IPS-11a (cell line): ENCODE data around the gene ZFP90.
"Not testable (repeated sequence)": the region's sequence is repeated elsewhere in the genome, so short reads cannot be mapped to it uniquely, and the experiment has no call there.

ENCODE experiments used
- H3K4me3 ChIP-seq: one replicate; pipeline ENCODE4 v1.5.1; 2013; ENCODE audit warnings: low read depth, low read length, control low read depth

Gene ZFP90

DNA sequence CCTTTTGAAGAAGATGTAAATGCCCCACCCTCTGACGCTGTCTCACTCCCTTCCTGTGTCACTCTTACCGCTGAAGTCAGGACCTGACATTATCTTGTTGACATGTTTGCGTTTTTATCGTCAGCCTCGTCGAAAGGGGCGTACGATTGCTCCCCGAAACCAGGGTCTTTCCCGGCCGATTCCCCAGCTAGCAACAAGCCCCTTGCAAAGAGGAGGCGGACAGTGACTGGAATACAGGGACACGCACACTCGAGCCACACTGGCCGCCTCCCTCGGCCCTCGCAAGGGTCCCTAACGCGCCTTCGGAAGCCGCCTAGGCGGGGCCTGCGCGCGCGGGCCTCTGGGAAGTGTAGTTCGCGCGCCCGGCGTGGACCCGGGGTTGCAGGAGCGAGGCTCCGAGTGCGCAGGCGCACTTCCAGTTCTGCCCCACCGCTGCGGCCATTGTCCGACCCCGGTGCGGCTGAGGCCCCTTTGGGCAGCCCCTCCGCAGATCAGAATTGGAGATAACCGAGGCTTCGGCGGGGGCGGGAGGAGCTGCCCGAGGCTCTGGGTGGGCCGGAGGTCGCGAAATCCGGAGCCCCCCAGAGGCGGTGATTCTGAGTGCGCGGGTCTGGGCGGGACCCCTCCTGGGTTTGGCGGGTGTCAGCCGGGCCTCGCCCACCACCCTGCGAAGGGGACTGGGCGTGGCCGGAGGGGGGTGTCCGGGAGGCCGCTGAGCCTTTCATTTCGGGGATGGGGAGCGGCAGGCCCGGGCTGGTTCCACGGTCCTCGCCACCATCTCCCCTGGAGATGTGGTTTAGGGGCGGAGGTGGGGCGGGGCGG is at the start of gene ZFP90:
TSS of gene ZFP90 (plus strand) at position 412 of the 822 bp plus-strand sequence. CDS start 502 bp downstream, outside the sequence.
- peak within 1 kb of the TSS; percentile 83 for H3K4me3 ChIP-seq

GRCh38 chr16:68490358-68490757 is 48.7 kb upstream of the ZFP90 start:
- no peak overlapping the region for H3K4me3 ChIP-seq

DNA sequence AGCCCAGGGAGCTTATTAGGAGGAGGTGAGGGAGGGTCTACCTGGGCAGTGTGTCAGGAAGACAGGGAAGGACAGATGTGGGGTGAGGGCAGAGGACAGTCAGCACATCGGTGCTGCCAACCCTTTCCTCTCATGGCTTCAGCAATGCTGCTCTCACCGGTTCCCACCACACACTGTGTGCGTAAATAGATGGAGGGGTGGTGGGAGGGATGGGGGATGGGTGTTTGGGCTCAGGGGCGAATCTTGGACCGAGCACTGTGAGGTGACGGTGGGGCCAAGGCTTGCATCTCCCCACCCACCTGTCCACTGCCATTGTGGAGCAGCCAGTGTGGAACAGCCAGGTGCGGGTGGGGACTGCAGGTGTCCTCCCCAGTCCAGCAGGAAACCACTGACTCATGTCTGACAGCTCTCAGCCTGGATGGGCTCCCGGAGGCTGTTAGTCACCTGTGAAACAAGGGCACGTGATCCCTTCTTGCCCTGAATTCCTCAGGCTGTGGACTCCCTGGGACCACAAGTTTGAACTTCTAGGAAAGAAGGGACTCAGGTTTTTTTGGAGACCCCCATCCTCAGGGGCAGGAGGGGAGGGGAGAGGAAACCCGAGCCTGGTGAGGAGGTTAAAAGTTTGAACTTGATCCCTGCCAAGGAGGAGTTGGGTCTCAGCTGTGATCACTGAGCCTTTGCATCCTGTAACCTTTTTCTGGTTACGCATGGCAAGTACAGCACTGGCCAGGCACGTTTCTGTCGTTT is 48.1 kb upstream of the ZFP90 start:
- no peak overlapping the region for H3K4me3 ChIP-seq

DNA sequence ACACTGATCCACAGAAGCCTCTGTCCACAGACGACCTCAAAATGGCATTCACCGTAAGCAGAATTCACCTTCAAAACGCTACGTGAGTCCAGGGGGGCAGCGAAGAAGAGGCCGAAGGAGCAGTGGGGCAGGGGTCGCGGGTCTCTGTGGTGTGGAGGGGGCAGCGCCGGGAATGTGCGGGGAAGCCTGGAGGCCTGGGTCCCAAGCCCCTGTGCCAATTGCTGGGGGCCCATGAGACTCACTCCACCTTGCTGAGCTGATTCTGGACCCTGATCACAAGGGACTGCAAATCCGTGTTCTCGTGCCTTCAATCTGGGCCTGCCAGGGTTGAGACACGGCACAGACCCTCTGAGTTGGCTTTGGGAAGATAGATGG is 47.5 kb upstream of the ZFP90 start:
- H3K4me3 ChIP-seq, result no peak overlapping the region

- H3K4me3 ChIP-seq, result no peak overlapping the region
Measured at GRCh38 chr16:68492151-68492542, 46.9 kb upstream of the ZFP90 start.

DNA sequence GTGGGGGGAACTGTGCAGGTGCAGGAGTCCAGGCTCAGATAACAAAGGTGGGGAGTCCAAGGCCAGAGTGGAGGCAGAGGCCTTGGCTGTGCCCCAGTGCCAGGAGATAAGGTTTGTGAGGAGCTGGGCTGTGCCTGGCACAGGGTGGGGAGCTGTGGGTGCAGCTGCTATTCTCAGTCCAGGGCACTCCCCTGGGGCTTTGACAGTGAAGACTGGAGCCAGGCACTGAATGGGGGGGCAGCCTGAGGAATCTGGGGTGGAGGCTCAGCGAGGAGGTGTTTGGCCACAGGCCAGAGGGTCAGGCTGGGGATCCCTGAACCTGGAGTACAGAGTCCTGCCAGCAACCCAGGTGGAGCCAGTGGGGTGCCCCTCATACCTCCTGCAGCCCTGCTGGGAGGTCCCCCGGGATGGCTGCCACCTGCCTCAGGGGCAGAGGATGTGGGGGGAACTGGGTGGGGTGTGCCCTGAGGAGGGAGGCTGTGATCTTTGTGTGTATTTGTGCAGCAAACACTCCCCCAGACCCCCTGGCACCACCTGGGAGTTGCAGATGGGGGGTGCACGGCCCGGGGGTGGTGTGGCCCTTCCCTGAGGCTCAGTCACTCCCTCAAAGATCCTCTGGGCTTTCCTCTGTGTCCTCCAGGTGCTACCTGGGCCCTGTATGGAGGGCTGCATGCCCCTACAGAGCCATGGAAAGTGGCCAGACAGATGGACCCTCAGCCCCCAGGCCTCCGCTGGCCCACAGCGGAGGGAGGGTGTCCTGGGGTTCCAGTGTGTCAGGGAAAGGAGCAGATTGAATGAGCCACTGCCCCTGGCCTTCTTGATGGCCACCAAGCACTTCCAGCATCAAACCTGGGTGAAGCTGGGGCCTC is 46.3 kb upstream of the ZFP90 start:
- no peak overlapping the region for H3K4me3 ChIP-seq

DNA sequence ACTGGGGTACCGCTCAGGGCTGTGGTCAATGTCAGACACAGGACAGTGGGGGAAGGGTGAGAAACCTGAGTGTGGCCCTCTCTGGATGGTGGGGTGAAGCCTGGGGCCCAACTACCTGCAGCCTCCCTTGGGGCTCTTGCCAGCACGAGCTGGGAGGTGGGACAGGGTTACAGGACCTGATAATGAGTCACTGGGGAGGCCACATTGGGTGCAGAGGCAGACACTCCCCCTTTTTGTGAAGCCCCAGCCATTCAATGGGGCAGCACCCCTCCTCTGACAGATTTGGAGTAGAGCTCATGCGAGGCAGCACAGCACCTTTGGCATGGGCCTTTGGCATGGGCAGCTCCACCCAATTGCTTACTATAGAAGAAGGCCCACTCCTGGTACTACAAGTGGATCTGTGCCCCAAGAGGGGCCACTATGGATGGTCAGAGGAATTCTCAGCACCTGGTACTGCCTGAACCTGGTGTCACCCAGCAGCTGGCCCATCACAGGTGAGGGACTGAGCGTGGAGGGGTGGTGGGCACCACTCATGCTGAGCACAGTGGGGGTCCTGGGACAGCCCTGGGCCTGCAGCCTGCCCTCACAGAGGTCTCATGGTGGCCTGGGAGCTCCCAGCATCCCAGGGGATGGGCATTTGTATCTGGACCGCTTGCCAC is 45.5 kb upstream of the ZFP90 start:
- no peak overlapping the region for H3K4me3 ChIP-seq

DNA sequence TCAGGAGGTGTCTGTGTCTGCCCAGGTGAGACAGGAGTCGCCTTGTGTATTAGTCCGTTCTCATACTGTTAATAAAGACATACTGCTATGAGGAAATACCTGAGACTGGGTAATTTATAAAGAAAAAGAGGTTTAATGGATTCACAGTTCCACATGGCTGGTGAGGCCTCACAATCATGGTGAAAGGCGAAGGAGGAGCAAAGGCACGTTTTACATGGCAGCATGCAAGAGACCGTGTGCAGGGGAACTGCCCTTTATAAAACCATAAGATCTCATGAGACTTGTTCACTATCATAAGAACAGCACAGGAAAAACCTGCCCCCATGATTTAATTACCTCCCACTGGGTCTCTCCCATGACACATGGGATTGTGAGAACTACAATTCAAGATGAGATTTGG is 44.8 kb upstream of the ZFP90 start:
- H3K4me3 ChIP-seq, result not testable (repeated sequence)

DNA sequence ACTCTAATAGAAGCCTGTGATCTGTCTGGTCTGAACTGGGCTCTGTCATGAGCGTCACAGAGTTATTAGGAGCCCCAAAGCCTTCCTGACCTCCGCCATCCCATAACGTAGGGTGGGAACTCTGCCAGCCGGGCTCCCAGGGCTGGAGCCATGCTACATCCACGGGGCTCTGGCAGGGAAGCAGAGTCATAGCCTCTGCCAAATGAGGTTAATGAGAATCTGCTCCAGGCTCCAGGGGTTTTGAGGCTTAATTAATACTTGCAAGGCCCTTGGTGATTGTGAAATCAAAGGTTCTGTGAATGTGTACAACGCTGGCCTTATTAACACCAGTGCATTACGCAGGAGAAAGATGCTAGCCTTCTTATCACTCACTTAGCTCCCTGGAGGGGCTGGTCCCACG is 42.4 kb upstream of the ZFP90 start:
- no peak overlapping the region for H3K4me3 ChIP-seq

GRCh38 chr16:68499006-68499405 is 40.1 kb upstream of the ZFP90 start:
- H3K4me3 ChIP-seq, result no peak overlapping the region

- H3K4me3 ChIP-seq, result no peak overlapping the region
Measured at GRCh38 chr16:68503334-68503733, 35.8 kb upstream of the ZFP90 start.

DNA sequence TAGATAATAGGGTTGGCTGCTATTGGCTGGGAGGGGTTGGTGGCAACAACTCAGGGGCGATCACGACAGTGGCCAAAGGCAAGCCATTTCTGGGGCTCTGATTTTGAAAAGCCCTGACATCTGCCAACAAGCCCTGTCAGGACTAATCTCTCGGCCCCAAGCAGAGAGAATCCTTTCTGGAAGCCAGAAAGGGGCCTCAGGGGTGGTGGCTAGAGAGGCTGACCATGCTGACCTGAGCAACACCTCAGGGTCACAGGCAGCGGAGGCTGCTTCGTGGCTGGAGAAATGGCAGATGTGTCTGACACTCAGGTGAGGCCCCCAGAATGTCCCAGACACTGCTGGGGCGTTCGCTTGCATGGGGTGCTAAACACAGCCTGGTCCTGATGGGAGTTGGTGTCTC is 35.0 kb upstream of the ZFP90 start:
- H3K4me3 ChIP-seq, result no peak overlapping the region

GRCh38 chr16:68506331-68507053 is 32.6 kb upstream of the ZFP90 start:
- no peak overlapping the region for H3K4me3 ChIP-seq

DNA sequence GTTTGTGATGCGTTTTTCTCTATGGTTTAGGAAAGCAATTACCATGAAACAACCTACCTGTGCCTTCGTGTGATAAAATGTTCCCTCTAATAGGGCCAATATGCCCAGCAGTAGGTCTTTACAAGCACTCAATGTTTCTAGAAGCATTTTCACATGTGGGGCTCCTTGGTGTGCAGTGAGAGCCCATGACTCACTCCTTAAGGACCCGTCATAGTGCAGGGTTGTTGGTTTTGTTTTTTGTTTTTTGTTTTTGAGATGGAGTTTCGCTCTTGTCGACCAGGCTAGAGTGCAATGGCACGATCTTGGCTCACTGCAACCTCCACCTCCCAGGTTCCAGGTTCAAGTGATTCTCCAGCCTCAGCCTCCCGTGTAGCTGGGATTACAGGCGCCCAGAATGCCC is 31.1 kb upstream of the ZFP90 start:
- no peak overlapping the region for H3K4me3 ChIP-seq

DNA sequence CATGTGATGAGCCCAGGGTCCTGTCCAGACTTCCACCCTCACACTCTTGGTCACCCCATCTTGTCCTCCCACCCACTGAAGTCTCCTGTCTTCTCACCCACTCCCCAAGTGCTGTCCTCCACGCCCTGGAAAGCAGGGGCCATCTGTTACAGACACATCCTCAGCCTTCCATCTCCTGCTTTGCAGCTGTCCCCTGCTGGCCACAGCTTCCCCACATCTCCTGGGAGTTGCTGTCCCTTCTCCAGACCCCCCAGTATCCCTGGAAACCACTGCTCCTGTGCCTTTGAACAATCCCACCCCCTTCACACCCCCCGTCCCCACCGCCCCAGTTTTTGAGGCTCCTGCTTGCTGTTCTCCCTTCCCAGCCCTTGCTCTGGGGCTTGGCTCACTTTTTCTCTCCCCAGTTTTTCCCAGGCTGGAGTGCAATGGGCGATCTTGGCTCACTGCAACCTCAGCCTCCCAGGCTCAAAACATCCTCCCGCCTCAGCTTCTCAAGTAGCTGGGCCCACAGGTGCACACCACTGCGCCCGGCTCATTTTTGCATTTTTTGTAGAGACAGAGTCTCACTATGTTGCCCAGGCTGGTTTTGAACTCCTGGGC is 30.4 kb upstream of the ZFP90 start:
- H3K4me3 ChIP-seq, result no peak overlapping the region

GRCh38 chr16:68509381-68509780 is 29.7 kb upstream of the ZFP90 start:
- no peak overlapping the region for H3K4me3 ChIP-seq

DNA sequence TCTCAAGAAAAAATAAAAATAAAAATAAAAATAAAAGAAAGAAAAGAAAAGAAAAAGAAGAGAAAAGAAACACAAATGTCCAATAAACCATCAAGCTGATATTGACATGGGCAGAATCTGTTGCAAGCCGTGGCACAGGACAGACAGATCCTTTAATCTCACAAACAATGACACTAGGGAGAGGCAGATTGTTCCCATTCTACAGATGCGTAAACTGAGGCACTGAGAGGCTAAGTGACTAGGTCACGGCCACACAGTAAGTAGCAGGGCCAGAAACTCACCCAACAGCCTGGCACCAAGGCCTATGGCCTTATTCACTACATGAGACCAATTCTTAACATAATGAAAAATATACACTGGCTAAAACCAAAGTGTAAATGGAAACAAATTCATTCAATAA is 28.3 kb upstream of the ZFP90 start:
- no peak overlapping the region for H3K4me3 ChIP-seq

GRCh38 chr16:68512183-68512582 is 26.9 kb upstream of the ZFP90 start:
- no peak overlapping the region for H3K4me3 ChIP-seq

GRCh38 chr16:68512742-68513141 is 26.3 kb upstream of the ZFP90 start:
- no peak overlapping the region for H3K4me3 ChIP-seq

DNA sequence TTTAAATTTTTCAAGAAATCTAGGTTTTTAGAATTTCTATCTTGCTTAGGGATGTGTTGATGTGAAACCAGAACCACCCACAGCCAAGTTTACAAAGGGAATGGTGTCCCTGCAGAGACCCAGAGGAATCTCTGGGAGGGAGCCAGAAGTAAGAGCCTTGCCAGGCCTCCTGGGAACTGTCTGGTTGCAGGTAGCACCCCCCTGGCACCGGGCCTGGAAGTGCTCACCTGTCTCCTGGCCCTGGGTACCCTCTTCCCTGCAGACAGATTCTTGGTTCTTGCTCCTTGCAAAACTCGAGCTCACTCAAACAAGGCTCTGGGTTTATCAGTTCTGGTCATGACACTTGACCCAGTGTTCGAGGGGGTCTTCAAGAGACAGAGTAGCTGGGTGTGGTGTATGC is 24.6 kb upstream of the ZFP90 start:
- H3K4me3 ChIP-seq, result no peak overlapping the region
